GM12878 (cell line): ENCODE data around the gene ACVR1. TPM values are rescaled to one million over a fixed set of nuclear protein-coding genes. Genes with fewer than 3 reads are reported as not detected.

Experiments used
- ATAC-seq: fragments of 200-7000 bp; cut with Tn5 transposase; 3 replicates; pipeline ENCODE4 v1.9.1; 2020; ENCODE audit warnings: mild to moderate bottlenecking, moderate library complexity
- BruUV-seq: library from RNA; stranded (reverse); fragments of 400-500 nt; replicated peaks from 2 replicates; lab custom pipeline; 2021; lab: Mats Ljungman, UMichigan
- CTCF ChIA-PET: fragments of 300-600 bp; sonication (Branson Sonifier 250); formaldehyde crosslinking; extraction: SDS; loops from one replicate; lab custom pipeline; 2021; ENCODE audit warnings: inconsistent platforms; lab: Yijun Ruan, JAX
- POLR2A ChIA-PET: fragments of 350-600 bp; formaldehyde crosslinking; extraction: SDS; loops from one replicate; lab custom pipeline; 2021; ENCODE audit warnings: inconsistent platforms; lab: Charles Lee
- RAD21 ChIA-PET: fragments of 300-600 bp; sonication (Branson Sonifier 250); formaldehyde crosslinking; loops from one replicate; lab custom pipeline; 2023; ENCODE audit warnings: antibody characterized with exemption; ENCODE audit not compliant: unreplicated experiment; lab: Charles Lee
- SMC1A ChIA-PET: fragments of 300-600 bp; sonication (Branson Sonifier 250); formaldehyde crosslinking; loops from one replicate; lab custom pipeline; 2023; ENCODE audit not compliant: unreplicated experiment, uncharacterized antibody; lab: Charles Lee
- DNase-seq: peaks from one replicate; pipeline ENCODE4 v3.0.0-alpha.2; 2011; ENCODE audit warnings: low read depth, low spot score
- FAIRE-seq: peaks from 3 replicates; lab custom pipeline; 2011; peaks lifted over from hg19 to GRCh38; lab: Jason Lieb, UNC
- H2AFZ ChIP-seq: 2 replicates; pipeline ENCODE4 v1.6.0; 2011; ENCODE audit warnings: low read depth, low read length, control low read depth; ENCODE audit not compliant: control insufficient read depth
- H3K27ac ChIP-seq: 2 replicates; pipeline ENCODE4 v1.5.1; 2011; ENCODE audit warnings: control low read depth; ENCODE audit not compliant: control insufficient read depth, insufficient read depth
- H3K27me3 ChIP-seq, 2 experiments: replicated peaks in 1 of 2; 2 replicates each; pipeline versions ENCODE4 v1.6.0 to v1.6.1; 2011; ENCODE audit warnings: low read length in 1 of 2; ENCODE audit not compliant: control insufficient read depth in 2 of 2, insufficient read depth in 2 of 2
- H3K36me3 ChIP-seq, 2 experiments: 2 replicates each; pipeline ENCODE4 v1.5.1; 2011; ENCODE audit warnings: low read length in 1 of 2; ENCODE audit not compliant: control insufficient read depth in 2 of 2, insufficient read depth in 2 of 2
- H3K4me1 ChIP-seq: 2 replicates; pipeline ENCODE4 v1.6.1; 2011; ENCODE audit warnings: mild to moderate bottlenecking, low read length, moderate library complexity, mixed read lengths; ENCODE audit not compliant: control insufficient read depth, insufficient read depth
- H3K4me2 ChIP-seq: 2 replicates; pipeline ENCODE4 v1.6.0; 2011; ENCODE audit warnings: control low read depth; ENCODE audit not compliant: control insufficient read depth, insufficient read depth
- H3K4me3 ChIP-seq: fragments of 200-600 bp; sonication (generic); 2 replicates; pipeline ENCODE4 v1.5.1; 2016
- H3K79me2 ChIP-seq: 2 replicates; pipeline ENCODE4 v1.6.0; 2011; ENCODE audit warnings: low read length; ENCODE audit not compliant: control insufficient read depth, insufficient read depth
- H3K9ac ChIP-seq: 2 replicates; pipeline ENCODE4 v1.8.0; 2011; ENCODE audit warnings: low read length, control low read depth, mixed read lengths; ENCODE audit not compliant: control insufficient read depth, insufficient read depth
- H3K9me3 ChIP-seq: replicated peaks from 3 replicates; pipeline ENCODE4 v1.5.1; 2011; ENCODE audit warnings: mild to moderate bottlenecking, low read length; ENCODE audit not compliant: control insufficient read depth, insufficient read depth
- H4K20me1 ChIP-seq: 2 replicates; pipeline ENCODE4 v1.6.0; 2011; ENCODE audit not compliant: control insufficient read depth, insufficient read depth
- CHD2 ChIP-seq: IDR thresholded peaks from 2 replicates; pipeline ENCODE4 v1.6.1; 2011; ENCODE audit warnings: low read depth, low read length, improper control_type of control experiment, borderline replicate concordance
- GABPA ChIP-seq: IDR thresholded peaks from 2 replicates; pipeline ENCODE4 v1.6.1; 2014; ENCODE audit warnings: antibody characterized with exemption, low read depth, mild to moderate bottlenecking, inconsistent platforms
- HDAC6 ChIP-seq: fragments of 200-600 bp; sonication (generic); IDR thresholded peaks from one replicate; pipeline ENCODE4 v1.8.0; 2017; ENCODE audit warnings: antibody characterized with exemption; ENCODE audit not compliant: unreplicated experiment
- HDGF ChIP-seq: fragments of 450-650 bp; IDR thresholded peaks from 2 replicates; pipeline ENCODE4 v1.6.1; 2016; ENCODE audit warnings: antibody characterized with exemption
- NR2F1 ChIP-seq: fragments of 450-650 bp; conservative IDR thresholded peaks from 2 replicates; pipeline ENCODE4 v1.6.1; 2017; ENCODE audit warnings: mild to moderate bottlenecking
- PAX5 ChIP-seq: IDR thresholded peaks from 2 replicates; pipeline ENCODE4 v1.6.1; 2011; ENCODE audit warnings: low read depth, low read length, borderline replicate concordance
- RAD51 ChIP-seq: fragments of 450-650 bp; IDR thresholded peaks from 2 replicates; pipeline ENCODE4 v1.6.1; 2016; ENCODE audit warnings: moderate library complexity, mild to moderate bottlenecking, inconsistent platforms
- SIN3A ChIP-seq: IDR thresholded peaks from 2 replicates; pipeline ENCODE4 v1.6.1; 2012; ENCODE audit warnings: low read depth, low read length, improper control_type of control experiment
- SMARCA5 ChIP-seq: fragments of 450-650 bp; IDR thresholded peaks from 2 replicates; pipeline ENCODE4 v1.6.1; 2017; ENCODE audit warnings: mild to moderate bottlenecking
- SUZ12 ChIP-seq: fragments of 200-600 bp; sonication (generic); IDR thresholded peaks from one replicate; pipeline ENCODE4 v1.6.1; 2018; ENCODE audit warnings: antibody characterized with exemption, mild to moderate bottlenecking; ENCODE audit not compliant: unreplicated experiment
- WGBS: methylation state at CpG from one replicate; pipeline ENCODE4 v1.1.6; 2016; ENCODE audit warnings: low lambda C conversion rate; ENCODE audit not compliant: insufficient replicate concordance, insufficient coverage; ENCODE audit errors: missing lambda C conversion rate; 5-methylcytosine and 5-hydroxymethylcytosine counted together
- in situ Hi-C: fragments of 300-500 bp; cut with MboI; formaldehyde crosslinking; loops from 9 replicates; pipeline ENCODE4 v1.14.3; 2018; ENCODE audit warnings: mixed read lengths
- intact Hi-C: fragments of 100-400 bp; cut with micrococcal nuclease; formaldehyde crosslinking; loops from one replicate; pipeline ENCODE4 v1.14.2; 2022; ENCODE audit not compliant: unreplicated experiment
- polyA plus RNA-seq, 11 experiments: library from polyadenylated mRNA; depleted of rRNA in 4 of 11; unstranded in 6 of 11; stranded (reverse) in 5 of 11; fragments of >200 nt; fragmentation: Nextera tagmentation in 4 of 11; fragmentation: Illumina TruSeq in 1 of 11; extraction: Ambion mirVana in 4 of 11; extraction: Trizol in 1 of 11; gene quantifications; 1 replicate in 1 of 11; 2 replicates in 10 of 11; pipeline versions ENCODE4 v1.2.1 to v1.2.3, GENCODE V29; 2011 to 2016; ENCODE audit warnings: inconsistent platforms in 2 of 11, missing spikeins in 2 of 11, low read depth in 1 of 11
- total RNA-seq, 4 experiments: library from RNA; depleted of rRNA in 3 of 4; stranded (reverse); fragments of >200 nt in 3 of 4; fragmentation: Illumina TruSeq in 1 of 4; extraction: Trizol in 1 of 4; gene quantifications; 2 replicates each; pipeline versions ENCODE4 v1.2.1 to v1.2.3, GENCODE V29; 2013 to 2021
- TF ChIP-seq, protein P1 (sequence below): fragments of 450-650 bp; IDR thresholded peaks from 2 replicates; pipeline ENCODE4 v1.6.1; 2017; ENCODE audit warnings: mild to moderate bottlenecking, moderate library complexity

The ACVR1 gene
- total and polyA plus RNA-seq, 10 of the 15 experiments (the other 5 are each of a cell fraction or from before 2014, with no cell fraction given), result 0.06 to 0.24 (median 0.14) TPM; not detected in 4

DNA sequence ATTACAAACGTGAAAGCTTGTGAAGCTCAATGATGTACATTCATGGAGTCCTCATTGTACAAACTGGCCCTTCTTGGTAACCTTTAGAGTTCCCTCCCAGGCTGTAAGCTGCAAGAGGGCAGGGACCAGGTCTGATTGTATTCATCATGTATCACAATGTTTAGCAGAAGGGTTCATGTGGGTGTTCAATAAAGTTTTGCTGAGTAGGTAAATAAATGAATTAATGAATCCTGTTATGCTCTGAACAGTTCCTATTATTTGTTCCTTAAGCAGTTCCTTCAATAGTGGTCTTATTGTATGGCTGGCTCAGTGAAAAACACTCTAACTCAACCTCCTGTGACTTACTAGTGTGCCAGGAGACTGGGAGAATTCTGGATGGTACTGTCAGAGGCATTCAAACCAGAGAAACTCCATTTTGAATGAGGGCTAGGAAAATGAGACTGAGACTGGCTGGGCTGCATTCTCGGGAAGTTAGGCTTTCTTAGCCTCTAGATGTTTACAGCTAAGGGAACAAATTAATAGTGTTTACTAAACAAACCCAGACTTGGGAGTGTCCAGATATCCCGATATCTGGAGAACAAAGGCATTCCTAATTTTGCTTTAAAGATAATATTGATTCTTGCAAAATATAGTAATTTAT, 1.8 kb upstream of the ACVR1 start:
- Histone ChIP-seq H3K27me3 (peaks cover 2 to 12% of the 10 kb centered on the region in 2 experiments; a peak in 3 of 4 replicates), H4K20me1 (no peaks in the 10 kb centered on the region), H3K9me3 (no peaks in the 10 kb centered on the region), H2AFZ (no peak overlapping the region), H3K36me3 (no peaks in the 10 kb centered on the region), H3K4me1 (no peaks in the 10 kb centered on the region), H3K27ac (no peak overlapping the region), H3K4me2 (no peak overlapping the region), H3K9ac (no peak overlapping the region), H3K79me2 (no peaks in the 10 kb centered on the region), H3K4me3 (no peak overlapping the region)
- POLR2A ChIA-PET, result no interaction called here
- intact Hi-C loops (loop anchor here (10.0 kb wide), 1 partner anchor 573 kb away; no protein-coding TSS in a partner anchor), in situ Hi-C loops (no loop called here)
- 59% methylated on average over 3 of the region's 3 CpGs for WGBS
- no peak for DNase-seq
- SMC1A ChIA-PET, result interaction anchor here (0.6 kb wide), 1 partner anchor 722 kb away, joined by 3 read pairs; no protein-coding TSS in a partner anchor
- CTCF ChIA-PET, result interaction anchor here (1.2 kb wide), 1 partner anchor 127 kb away, joined by 3 read pairs; no protein-coding TSS in a partner anchor
- FAIRE-seq, result no peak
- ATAC-seq, result no peak
- no TSS peak for BruUV-seq
- TF ChIP-seq SMARCA5 (no peak), PAX5 (no peak), SUZ12 (no peak), GABPA (no peak), HDGF (no peak), RAD51 (no peak), CHD2 (no peak), HDAC6 (no peak), NR2F1 (no peak), SIN3A (no peak)
- TF ChIP-seq, protein P1, sequence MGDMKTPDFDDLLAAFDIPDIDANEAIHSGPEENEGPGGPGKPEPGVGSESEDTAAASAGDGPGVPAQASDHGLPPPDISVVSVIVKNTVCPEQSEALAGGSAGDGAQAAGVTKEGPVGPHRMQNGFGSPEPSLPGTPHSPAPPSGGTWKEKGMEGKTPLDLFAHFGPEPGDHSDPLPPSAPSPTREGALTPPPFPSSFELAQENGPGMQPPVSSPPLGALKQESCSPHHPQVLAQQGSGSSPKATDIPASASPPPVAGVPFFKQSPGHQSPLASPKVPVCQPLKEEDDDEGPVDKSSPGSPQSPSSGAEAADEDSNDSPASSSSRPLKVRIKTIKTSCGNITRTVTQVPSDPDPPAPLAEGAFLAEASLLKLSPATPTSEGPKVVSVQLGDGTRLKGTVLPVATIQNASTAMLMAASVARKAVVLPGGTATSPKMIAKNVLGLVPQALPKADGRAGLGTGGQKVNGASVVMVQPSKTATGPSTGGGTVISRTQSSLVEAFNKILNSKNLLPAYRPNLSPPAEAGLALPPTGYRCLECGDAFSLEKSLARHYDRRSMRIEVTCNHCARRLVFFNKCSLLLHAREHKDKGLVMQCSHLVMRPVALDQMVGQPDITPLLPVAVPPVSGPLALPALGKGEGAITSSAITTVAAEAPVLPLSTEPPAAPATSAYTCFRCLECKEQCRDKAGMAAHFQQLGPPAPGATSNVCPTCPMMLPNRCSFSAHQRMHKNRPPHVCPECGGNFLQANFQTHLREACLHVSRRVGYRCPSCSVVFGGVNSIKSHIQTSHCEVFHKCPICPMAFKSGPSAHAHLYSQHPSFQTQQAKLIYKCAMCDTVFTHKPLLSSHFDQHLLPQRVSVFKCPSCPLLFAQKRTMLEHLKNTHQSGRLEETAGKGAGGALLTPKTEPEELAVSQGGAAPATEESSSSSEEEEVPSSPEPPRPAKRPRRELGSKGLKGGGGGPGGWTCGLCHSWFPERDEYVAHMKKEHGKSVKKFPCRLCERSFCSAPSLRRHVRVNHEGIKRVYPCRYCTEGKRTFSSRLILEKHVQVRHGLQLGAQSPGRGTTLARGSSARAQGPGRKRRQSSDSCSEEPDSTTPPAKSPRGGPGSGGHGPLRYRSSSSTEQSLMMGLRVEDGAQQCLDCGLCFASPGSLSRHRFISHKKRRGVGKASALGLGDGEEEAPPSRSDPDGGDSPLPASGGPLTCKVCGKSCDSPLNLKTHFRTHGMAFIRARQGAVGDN, result no peak
- RAD21 ChIA-PET, result no interaction called here
